Activated T-cell treated with anti-CD3 and anti-CD28 coated beads for 24 hours (primary cell): ENCODE measurements around the gene KCNH8.

Experiments used
- DNase-seq: peaks from one replicate; pipeline ENCODE4 v3.0.0-alpha.2; 2020; ENCODE audit warnings: low read depth

The KCNH8 gene

DNA sequence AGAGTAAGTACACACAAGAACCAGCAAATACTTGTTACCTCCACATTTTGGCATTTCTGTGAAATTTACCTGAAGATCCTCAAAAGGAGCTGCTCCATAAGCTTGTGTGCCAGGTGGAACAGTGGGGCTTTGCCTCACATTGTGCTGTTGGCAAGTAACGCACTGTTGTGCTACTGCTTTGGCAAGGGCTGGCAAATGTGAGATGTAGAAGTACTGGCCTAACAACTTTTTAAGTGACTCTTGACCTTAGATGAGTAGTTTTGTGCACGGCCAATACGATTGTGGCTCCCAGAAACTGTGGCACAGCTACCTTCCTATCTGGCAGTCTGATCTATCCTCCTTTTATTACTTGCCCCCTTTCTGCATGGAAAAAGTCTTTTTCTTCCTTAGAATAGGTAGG is 337.0 kb downstream of the KCNH8 start:
- DNase-seq = no peak

- no peak for DNase-seq
Observed at GRCh38 chr3:19487386-19487785, 339.1 kb downstream of the KCNH8 start.

GRCh38 chr3:19488939-19489338 is 340.6 kb downstream of the KCNH8 start:
- no peak for DNase-seq

- no peak for DNase-seq
Observed at GRCh38 chr3:19489936-19490335, 341.6 kb downstream of the KCNH8 start.

GRCh38 chr3:19506171-19506570 is 357.9 kb downstream of the KCNH8 start:
- DNase-seq = no peak

GRCh38 chr3:19522305-19522704 is 374.0 kb downstream of the KCNH8 start:
- no peak for DNase-seq

DNA sequence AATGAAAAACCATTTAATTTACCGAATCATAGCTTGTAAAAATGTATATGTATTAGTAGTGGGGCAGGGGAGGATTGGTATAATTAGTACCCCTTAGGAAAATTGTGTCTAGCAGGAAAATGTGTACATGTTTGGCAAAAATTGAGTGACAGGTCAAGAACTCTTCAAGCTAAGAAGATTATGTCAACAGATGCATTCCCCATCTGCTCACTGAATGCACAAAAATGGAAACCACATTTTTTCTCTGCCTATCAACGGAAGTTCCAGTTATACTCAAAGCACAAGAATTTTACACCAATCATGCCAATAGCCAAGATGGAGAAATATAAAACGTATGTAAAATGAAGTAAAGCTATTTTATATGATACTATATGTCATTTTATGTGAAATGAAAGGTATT is 377.8 kb downstream of the KCNH8 start:
- no peak for DNase-seq

DNA sequence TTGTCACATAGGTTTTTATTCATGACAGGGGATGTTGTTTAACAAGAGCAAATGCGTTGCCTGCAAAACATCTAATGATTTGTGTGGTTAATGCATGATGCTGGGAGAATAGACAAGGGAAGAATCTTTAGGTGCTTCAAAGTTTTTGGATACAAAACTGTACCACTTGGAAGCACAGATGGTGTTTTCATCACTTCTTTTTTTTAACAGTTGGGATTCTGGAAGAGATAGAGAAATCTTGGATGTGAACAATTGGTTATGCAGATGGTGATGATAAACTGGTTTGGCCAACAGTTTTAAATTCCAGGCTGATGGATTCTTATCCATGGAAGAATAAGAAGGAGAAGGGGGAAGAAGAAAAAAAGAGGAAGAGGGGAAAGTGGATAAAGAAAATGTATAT is 379.4 kb downstream of the KCNH8 start:
- no peak for DNase-seq

- DNase-seq = no peak
Observed at GRCh38 chr3:19531426-19531825, 383.1 kb downstream of the KCNH8 start.

DNA sequence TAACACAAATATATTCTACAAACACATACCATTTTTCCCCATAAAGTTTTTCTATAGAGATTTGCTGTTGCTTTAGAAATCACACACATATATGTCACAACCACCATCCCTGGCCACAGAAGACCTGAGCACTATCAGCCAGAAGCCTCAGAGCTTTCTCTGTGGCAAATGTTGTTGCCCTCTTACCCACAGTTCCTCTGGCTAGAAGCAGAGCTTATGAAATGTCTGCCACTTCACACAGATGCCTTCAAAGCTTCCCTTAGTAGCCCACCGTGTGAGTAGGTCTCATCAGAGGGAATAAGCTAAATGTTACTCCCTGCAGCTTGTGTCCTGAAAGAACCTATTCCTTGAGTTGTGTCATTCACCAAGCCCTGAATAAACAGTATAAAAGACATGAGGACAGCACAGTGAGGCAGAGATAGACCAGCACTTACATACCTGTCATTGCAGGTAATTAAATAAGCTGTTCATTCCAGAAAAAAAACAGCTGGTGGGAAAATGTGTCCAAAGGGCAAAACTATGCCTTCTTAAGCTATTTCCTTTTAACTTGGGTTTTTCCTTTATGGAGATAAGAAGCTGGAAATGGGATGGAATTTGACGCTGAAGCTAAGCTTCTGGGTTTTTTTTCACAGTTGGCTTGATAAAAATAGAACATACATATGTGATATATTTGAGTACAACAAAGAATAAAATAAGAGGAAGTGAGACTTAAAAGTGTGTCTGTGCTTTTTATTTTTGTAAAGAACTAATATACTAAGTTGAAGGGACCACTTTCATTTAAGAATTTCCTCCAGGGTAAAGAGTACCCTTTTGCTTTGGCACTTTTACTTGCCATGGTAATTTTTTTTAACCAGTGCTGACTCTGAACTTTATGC is 391.4 kb downstream of the KCNH8 start:
- no peak for DNase-seq

DNA sequence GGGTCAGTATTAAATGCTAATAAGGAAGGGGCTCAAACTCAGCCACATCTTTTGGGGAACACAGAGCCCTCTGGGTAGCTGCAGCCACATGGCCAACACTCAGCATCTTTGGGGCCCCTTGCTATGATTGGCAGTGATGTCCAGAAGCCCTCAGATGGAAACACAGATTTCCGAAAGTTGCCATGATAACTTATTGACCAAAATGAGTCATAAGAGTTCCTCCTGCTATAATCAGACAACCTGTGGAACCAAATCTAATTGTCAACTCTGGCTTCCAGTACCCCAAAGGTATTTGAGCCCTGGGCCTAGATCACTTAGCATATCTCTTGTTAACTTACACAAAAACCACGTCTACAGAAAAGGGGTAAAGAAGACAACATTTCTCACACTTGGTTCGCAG is 392.2 kb downstream of the KCNH8 start:
- DNase-seq = no peak

DNA sequence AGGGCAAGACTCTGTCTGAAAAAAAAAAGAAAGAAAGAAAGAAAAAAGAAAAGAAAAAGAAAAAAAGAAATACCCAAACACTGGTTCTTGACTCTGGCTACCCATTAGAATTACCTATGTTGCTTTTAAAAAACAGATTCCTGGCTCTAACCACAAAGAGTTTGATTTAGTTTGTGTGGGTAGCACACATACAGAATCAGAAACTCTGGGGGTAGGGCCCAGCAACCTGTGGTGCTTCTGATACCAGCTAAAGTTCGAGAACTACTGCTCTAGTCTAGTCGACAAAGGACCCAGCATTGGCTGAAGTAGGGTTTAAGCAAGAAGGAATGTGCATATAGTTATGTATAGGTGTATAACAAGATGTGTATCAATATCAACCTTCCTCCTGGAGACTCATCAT is 393.0 kb downstream of the KCNH8 start:
- DNase-seq = no peak

DNA sequence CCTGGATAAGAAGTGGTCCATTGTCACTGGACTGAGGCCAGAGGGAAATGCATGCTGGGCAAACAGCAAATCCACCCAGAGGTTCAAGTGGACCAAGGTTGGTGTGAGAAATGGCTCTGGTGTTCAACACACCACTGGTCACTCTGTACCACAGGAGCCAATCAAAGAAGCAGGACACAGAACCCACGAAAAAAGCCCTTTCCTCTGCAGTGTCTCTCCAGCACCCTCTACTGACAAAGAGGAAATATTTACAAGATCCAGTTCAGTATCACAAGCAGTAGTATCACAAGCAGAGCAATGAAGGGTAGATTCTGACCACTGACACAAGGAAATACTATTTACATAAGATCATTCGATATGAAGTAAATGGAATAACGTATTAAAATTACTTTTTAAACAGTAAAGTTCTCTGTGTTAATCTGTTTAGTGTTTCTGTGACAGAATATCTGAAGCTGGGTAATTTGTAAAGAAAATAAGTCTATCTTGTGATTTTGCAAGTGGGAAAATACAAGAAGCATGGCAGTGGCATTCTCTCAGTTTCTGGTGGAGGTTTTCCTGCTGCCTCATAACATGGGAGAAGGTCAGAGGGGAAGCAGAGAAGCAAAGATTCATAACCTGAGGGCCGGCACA is 395.0 kb downstream of the KCNH8 start:
- no peak for DNase-seq

- DNase-seq = no peak
Observed at GRCh38 chr3:19547665-19548464, 399.6 kb downstream of the KCNH8 start.

DNA sequence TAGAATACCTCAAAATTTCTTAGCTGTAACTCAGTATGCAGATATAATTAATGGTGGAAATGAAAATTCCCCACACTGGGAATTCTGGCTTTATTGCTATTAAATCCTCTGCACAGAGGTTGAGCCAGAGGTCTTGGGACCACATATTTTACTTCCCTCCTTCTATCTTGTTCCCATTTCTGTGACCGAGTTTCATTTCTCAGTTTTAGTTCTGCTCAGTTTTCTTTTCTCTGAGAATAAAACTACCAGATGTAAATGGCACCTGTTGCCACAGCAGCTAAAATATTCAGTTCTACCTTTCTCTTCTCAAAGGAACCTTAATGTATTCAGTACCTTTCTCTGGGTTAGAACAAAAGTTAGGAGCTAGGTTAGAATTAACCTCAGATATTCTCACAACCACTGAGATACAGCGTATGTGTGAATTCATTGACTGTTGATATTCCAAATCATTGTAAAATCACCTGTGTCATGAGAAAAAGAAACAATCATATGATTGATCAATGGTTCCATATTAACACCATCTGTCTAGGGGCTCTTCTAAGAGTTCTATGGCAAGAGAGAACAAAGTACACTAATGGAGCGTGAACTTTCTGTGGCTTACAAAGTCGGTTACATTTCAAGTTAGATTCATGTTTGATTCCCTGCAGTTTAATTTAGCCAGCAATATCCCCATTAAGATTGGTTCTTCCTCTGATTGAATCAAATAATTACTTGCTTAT is 411.6 kb downstream of the KCNH8 start:
- no peak for DNase-seq

DNA sequence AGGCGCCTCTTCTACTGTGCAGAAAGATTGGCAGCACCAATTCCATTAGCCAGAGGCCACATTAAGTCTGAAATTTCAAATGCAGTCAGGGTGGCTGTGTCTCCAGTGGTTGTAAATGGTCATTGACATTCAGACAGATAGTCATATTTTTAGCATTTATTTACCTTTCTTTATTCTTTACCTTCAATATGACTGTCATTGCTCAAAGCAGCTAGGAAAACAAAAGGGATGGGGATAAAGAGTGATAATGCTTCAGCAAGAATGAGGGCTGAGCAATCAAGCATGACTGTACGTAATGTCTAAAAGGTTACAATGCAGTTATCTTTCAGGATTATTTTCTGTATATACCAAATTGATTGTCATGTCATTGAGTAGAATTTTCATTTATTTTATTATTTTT is 425.3 kb downstream of the KCNH8 start:
- no peak for DNase-seq

GRCh38 chr3:19574268-19574667 is 426.0 kb downstream of the KCNH8 start:
- DNase-seq = no peak

DNA sequence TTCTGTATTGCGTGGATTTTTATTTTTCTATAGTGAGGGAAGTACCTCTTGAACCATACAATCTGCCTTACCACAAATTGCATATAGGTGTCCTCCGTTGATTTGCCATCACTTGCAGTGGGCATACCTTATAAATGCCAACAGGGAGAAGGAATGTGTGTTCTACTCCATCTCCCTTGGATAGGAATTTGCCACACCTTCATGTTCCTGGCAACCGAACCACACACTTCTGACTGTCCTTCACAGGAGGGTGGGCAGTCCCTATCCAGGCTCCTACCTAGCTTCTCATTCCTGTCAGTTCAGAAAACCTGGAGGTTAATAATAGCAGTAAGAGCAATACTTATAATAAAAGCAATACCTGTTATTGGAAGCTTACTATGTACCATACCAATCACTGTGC is 428.0 kb downstream of the KCNH8 start:
- no peak for DNase-seq
